HG03460 (cell line): Measurements from ENCODE around the gene NACAD.

Source experiments
- ATAC-seq: cut with Tn5 transposase; IDR thresholded peaks from one replicate; pipeline ENCODE4 v1.9.1; 2021; ENCODE audit not compliant: unreplicated experiment

The NACAD gene

GRCh38 chr7:45075355-45075644 lies 13.5 kb downstream of the NACAD start:
- no peak for ATAC-seq

GRCh38 chr7:45074528-45075354 lies 14.0 kb downstream of the NACAD start:
- ATAC-seq = no peak

- no peak for ATAC-seq
Observed at GRCh38 chr7:45073786-45074527, 14.8 kb downstream of the NACAD start.

GRCh38 chr7:45073031-45073785 lies 15.6 kb downstream of the NACAD start:
- no peak for ATAC-seq

- ATAC-seq = no peak
Observed at GRCh38 chr7:45072131-45073030, 16.4 kb downstream of the NACAD start.

- ATAC-seq = no peak
Observed at GRCh38 chr7:45071528-45071927, 17.2 kb downstream of the NACAD start.

- no peak for ATAC-seq
Observed at GRCh38 chr7:45070254-45070642, 18.5 kb downstream of the NACAD start.

GRCh38 chr7:45069444-45070253 lies 19.1 kb downstream of the NACAD start:
- ATAC-seq = no peak

- ATAC-seq = no peak
Observed at GRCh38 chr7:45068236-45069023, 20.3 kb downstream of the NACAD start.

GRCh38 chr7:45067582-45067981 lies 21.2 kb downstream of the NACAD start:
- ATAC-seq = no peak

- no peak for ATAC-seq
Observed at GRCh38 chr7:45066409-45066808, 22.4 kb downstream of the NACAD start.

GRCh38 chr7:45065031-45065995 lies 23.5 kb downstream of the NACAD start:
- ATAC-seq = no peak

GRCh38 chr7:45064047-45064725 lies 24.6 kb downstream of the NACAD start:
- no peak for ATAC-seq

- ATAC-seq = no peak
Observed at GRCh38 chr7:45061806-45062425, 26.9 kb downstream of the NACAD start.

GRCh38 chr7:45061352-45061751 lies 27.4 kb downstream of the NACAD start:
- no peak for ATAC-seq

GRCh38 chr7:45060295-45060694 lies 28.5 kb downstream of the NACAD start:
- no peak for ATAC-seq

GRCh38 chr7:45057878-45058277 lies 30.9 kb downstream of the NACAD start:
- no peak for ATAC-seq
